Measurements from ENCODE around the gene LCA5L.

Gene LCA5L

GRCh38 chr21:39406065-39406464, 39.5 kb downstream of the LCA5L start:
- H3K27ac Mint-ChIP-seq = no peak overlapping the region
- H3K9me3 Mint-ChIP-seq = peaks cover 17% of the 10 kb centered on the region
- TF ChIP-seq CTCF (IDR thresholded peaks at IDR 0.05) = no peak
- H3K27me3 Mint-ChIP-seq (ENCODE audit: low read depth, poor library complexity) = peaks cover 2% of the 10 kb centered on the region
- H3K4me3 Mint-ChIP-seq = no peak overlapping the region
- H3K36me3 Mint-ChIP-seq (ENCODE audit: low read depth) = peaks cover 54% of the 10 kb centered on the region
- no peak for DNase-seq
- H3K4me1 Mint-ChIP-seq = no peaks in the 10 kb centered on the region

GRCh38 chr21:39400173-39400572, 45.4 kb downstream of the LCA5L start:
- no peak overlapping the region for H3K27ac Mint-ChIP-seq
- peaks cover 2% of the 10 kb centered on the region for H3K27me3 Mint-ChIP-seq (ENCODE audit: low read depth, poor library complexity)
- peaks cover 37% of the 10 kb centered on the region for H3K36me3 Mint-ChIP-seq (ENCODE audit: low read depth)
- no peak for TF ChIP-seq CTCF (IDR thresholded peaks at IDR 0.05)
- peaks cover 2% of the 10 kb centered on the region for H3K9me3 Mint-ChIP-seq
- DNase-seq = no peak
- no peak overlapping the region for H3K4me3 Mint-ChIP-seq
- no peaks in the 10 kb centered on the region for H3K4me1 Mint-ChIP-seq

GRCh38 chr21:39397646-39398385, 47.8 kb downstream of the LCA5L start:
- H3K9me3 Mint-ChIP-seq = no peaks in the 10 kb centered on the region
- TF ChIP-seq CTCF (IDR thresholded peaks at IDR 0.05) = no peak
- H3K27ac Mint-ChIP-seq = peak overlapping the region; percentile 91
- DNase-seq = no peak
- H3K36me3 Mint-ChIP-seq (ENCODE audit: low read depth) = peaks cover 47% of the 10 kb centered on the region
- H3K27me3 Mint-ChIP-seq (ENCODE audit: low read depth, poor library complexity) = peaks cover 2% of the 10 kb centered on the region
- peaks cover 3% of the 10 kb centered on the region for H3K4me1 Mint-ChIP-seq
- H3K4me3 Mint-ChIP-seq = no peak overlapping the region

GRCh38 chr21:39392981-39393380, 52.6 kb downstream of the LCA5L start:
- Mint-ChIP-seq H3K27me3 (ENCODE audit: low read depth, poor library complexity) (peaks cover 3% of the 10 kb centered on the region), H3K4me1 (peaks cover 49% of the 10 kb centered on the region), H3K27ac (peak overlapping the region; percentile 24), H3K36me3 (ENCODE audit: low read depth) (peaks cover 57% of the 10 kb centered on the region), H3K9me3 (no peaks in the 10 kb centered on the region), H3K4me3 (no peak overlapping the region)
- no peak for TF ChIP-seq CTCF (IDR thresholded peaks at IDR 0.05)
- no peak for DNase-seq

- Mint-ChIP-seq H3K4me1 (peaks cover 49% of the 10 kb centered on the region), H3K9me3 (no peaks in the 10 kb centered on the region), H3K27ac (no peak overlapping the region), H3K27me3 (ENCODE audit: low read depth, poor library complexity) (peaks cover 3% of the 10 kb centered on the region), H3K4me3 (no peak overlapping the region), H3K36me3 (ENCODE audit: low read depth) (peaks cover 38% of the 10 kb centered on the region)
- no peak for DNase-seq
- TF ChIP-seq CTCF (IDR thresholded peaks at IDR 0.05) = no peak
Measured at GRCh38 chr21:39390212-39390765, 55.3 kb downstream of the LCA5L start.

- Mint-ChIP-seq H3K4me1 (peaks cover 49% of the 10 kb centered on the region), H3K9me3 (no peaks in the 10 kb centered on the region), H3K36me3 (ENCODE audit: low read depth) (peaks cover 30% of the 10 kb centered on the region), H3K4me3 (peak overlapping the region; percentile 66), H3K27me3 (ENCODE audit: low read depth, poor library complexity) (peaks cover 3% of the 10 kb centered on the region), H3K27ac (peak overlapping the region; percentile 81)
- DNase-seq = no peak
- TF ChIP-seq CTCF (IDR thresholded peaks at IDR 0.05) = peak; percentile 27
Measured at GRCh38 chr21:39388811-39389155, 56.8 kb downstream of the LCA5L start.

Data from nephron progenitor cell (in vitro differentiated cells).